Erythroblast (primary cell): ENCODE results near the gene LHX3.

Experiments
- GATA1 ChIP-seq: IDR thresholded peaks from 2 replicates; pipeline ENCODE4 v1.6.1; 2011; ENCODE audit warnings: low read depth, mild to moderate bottlenecking, control low read depth, low read length, moderate library complexity
- POLR2A ChIP-seq: IDR thresholded peaks from 2 replicates; pipeline ENCODE4 v1.6.1; 2011; ENCODE audit warnings: mild to moderate bottlenecking, low read length

- TF ChIP-seq POLR2A (no peak), GATA1 (no peak)
These were observed 36.6 kb upstream of the LHX3 start for GRCh38 chr9:136241542-136241941.
